GM12878 (cell line): ENCODE measurements around the gene NPR2. TPM values are rescaled to one million over a fixed set of nuclear protein-coding genes. Genes with fewer than 3 reads are reported as not detected.
A peak's percentile ranks its signal among the peaks of the same experiment; 100 is the strongest.

Source experiments
- CREB1 ChIP-seq: IDR thresholded peaks from 2 replicates; pipeline ENCODE4 v1.6.1; 2012; ENCODE audit warnings: low read depth, mild to moderate bottlenecking, inconsistent platforms
- CTCF ChIP-seq, 3 experiments: IDR thresholded peaks in 2 of 3; conservative IDR thresholded peaks in 1 of 3; 2 replicates each; pipeline ENCODE4 v1.5.1; 2011; ENCODE audit warnings: low read depth in 3 of 3, low read length in 3 of 3, mild to moderate bottlenecking in 3 of 3, control low read depth in 2 of 3, moderate library complexity in 2 of 3, inconsistent platforms in 1 of 3, mixed read lengths in 1 of 3; ENCODE audit not compliant: control insufficient read depth in 2 of 3, insufficient read depth in 1 of 3; ENCODE audit errors: extremely low read depth in 1 of 3
- HDAC2 ChIP-seq: fragments of 200-600 bp; sonication (generic); IDR thresholded peaks from 2 replicates; pipeline ENCODE4 v1.6.1; 2017
- MYB ChIP-seq: fragments of 150-350 bp; IDR thresholded peaks from 2 replicates; pipeline ENCODE4 v1.6.1; 2014; ENCODE audit warnings: mild to moderate bottlenecking, low read depth, low read length, borderline replicate concordance
- MYC ChIP-seq: IDR thresholded peaks from 2 replicates; pipeline ENCODE4 v1.6.1; 2011; ENCODE audit warnings: mild to moderate bottlenecking, low read length, moderate library complexity, inconsistent platforms; ENCODE audit not compliant: insufficient read depth, insufficient replicate concordance, insufficient read length, severe bottlenecking
- NR2C2 ChIP-seq: IDR thresholded peaks from 2 replicates; pipeline ENCODE4 v1.6.1; 2011; ENCODE audit warnings: borderline replicate concordance, low read depth; ENCODE audit not compliant: control insufficient read depth, insufficient read length
- POLR2AphosphoS2 ChIP-seq: IDR thresholded peaks from 2 replicates; pipeline ENCODE4 v1.6.1; 2011; ENCODE audit warnings: low read depth, mild to moderate bottlenecking, low read length, improper control_type of control experiment, moderate library complexity
- TCF12 ChIP-seq: IDR thresholded peaks from 2 replicates; pipeline ENCODE4 v1.6.1; 2011; ENCODE audit warnings: low read depth, mild to moderate bottlenecking, low read length
- WRNIP1 ChIP-seq: IDR thresholded peaks from 2 replicates; pipeline ENCODE4 v1.6.1; 2011; ENCODE audit warnings: low read depth, low read length, improper control_type of control experiment, borderline replicate concordance
- ZNF217 ChIP-seq: fragments of 450-650 bp; IDR thresholded peaks from 2 replicates; pipeline ENCODE4 v1.6.1; 2017; ENCODE audit warnings: antibody characterized with exemption, mild to moderate bottlenecking
- ZNF274 ChIP-seq: IDR thresholded peaks from one replicate; pipeline ENCODE4 v1.8.0; 2011; ENCODE audit not compliant: insufficient read length, insufficient read depth
- polyA plus RNA-seq, 11 experiments: library from polyadenylated mRNA; depleted of rRNA in 4 of 11; unstranded in 6 of 11; stranded (reverse) in 5 of 11; fragments of >200 nt; fragmentation: Nextera tagmentation in 4 of 11; fragmentation: Illumina TruSeq in 1 of 11; extraction: Ambion mirVana in 4 of 11; extraction: Trizol in 1 of 11; gene quantifications; 1 replicate in 1 of 11; 2 replicates in 10 of 11; pipeline versions ENCODE4 v1.2.1 to v1.2.3, GENCODE V29; 2011 to 2016; ENCODE audit warnings: inconsistent platforms in 2 of 11, missing spikeins in 2 of 11, low read depth in 1 of 11
- total RNA-seq, 4 experiments: library from RNA; depleted of rRNA in 3 of 4; stranded (reverse); fragments of >200 nt in 3 of 4; fragmentation: Illumina TruSeq in 1 of 4; extraction: Trizol in 1 of 4; gene quantifications; 2 replicates each; pipeline versions ENCODE4 v1.2.1 to v1.2.3, GENCODE V29; 2013 to 2021
- TF ChIP-seq, protein P1 (sequence below): fragments of 450-650 bp; IDR thresholded peaks from 2 replicates; pipeline ENCODE4 v1.6.1; 2018; ENCODE audit warnings: mild to moderate bottlenecking, low read depth, moderate library complexity; ENCODE audit not compliant: partially characterized antibody

NPR2 gene
- total and polyA plus RNA-seq, 10 of the 15 experiments (the other 5 are each of a cell fraction or from before 2014, with no cell fraction given) = 2.0 to 20.9 (median 6.8) TPM

DNA sequence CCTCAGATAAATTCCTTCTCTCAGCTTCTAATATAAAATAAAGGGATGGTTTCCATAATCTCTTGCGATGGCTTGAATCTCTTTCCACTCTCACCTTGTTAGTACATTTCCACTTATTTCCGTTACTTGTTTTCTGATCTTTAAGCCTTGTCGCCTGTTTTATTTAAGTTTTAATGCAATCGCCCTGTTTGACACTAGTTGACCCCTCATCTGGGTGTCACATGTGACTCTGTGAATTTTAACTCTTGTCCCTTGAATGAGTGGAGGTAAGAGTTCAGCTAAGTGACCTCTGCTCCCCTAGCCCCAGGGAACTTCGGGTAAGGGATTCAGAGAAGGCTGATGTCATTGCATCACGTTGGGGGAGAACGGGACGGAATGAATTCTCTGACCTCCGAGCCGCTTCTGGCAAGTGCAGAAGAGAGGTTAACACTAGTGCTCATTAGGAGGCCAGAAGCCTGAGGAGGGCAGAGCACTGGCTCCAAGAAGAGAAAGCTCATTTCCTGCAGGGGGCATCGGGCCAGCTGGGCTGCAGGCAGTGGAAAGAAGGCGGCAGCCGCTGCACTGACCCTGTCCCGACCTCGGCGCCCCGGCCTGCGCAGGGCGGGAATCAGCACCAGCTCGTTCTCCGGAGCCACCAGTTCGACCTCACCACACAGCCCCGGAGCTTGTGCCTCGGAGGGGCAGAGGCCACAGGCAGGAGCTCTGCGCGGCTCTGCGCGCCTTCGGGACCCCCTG lies 22.9 kb downstream of the NPR2 start (continued):
- TF ChIP-seq CTCF (IDR thresholded peaks at IDR 0.05 in 2 of 3, conservative IDR thresholded peaks at IDR 0.05 in 1 of 3; ENCODE audit: control insufficient read depth in 2 of 3, extremely low read depth in 1 of 3, insufficient read depth in 1 of 3, low read depth in 3 of 3, low read length in 3 of 3) = peak; percentile 26 to 36 (median 35); a peak in 5 of 6 replicates
- 0 out of 2 replicates have a peak, but pooled peaks have one; percentile 44 for TF ChIP-seq HDAC2
- TF ChIP-seq ZNF274 = no peak
- no peak for TF ChIP-seq MYC
- TF ChIP-seq NR2C2 = no peak
- peak; percentile 70 for TF ChIP-seq TCF12
- no peak for TF ChIP-seq MYB
- peak; percentile 15 for TF ChIP-seq CREB1
- TF ChIP-seq POLR2AphosphoS2 = no peak
- no peak for TF ChIP-seq WRNIP1
- peak; percentile 43; the same call in 1 of the 2 replicates for TF ChIP-seq ZNF217
- TF ChIP-seq, protein P1, sequence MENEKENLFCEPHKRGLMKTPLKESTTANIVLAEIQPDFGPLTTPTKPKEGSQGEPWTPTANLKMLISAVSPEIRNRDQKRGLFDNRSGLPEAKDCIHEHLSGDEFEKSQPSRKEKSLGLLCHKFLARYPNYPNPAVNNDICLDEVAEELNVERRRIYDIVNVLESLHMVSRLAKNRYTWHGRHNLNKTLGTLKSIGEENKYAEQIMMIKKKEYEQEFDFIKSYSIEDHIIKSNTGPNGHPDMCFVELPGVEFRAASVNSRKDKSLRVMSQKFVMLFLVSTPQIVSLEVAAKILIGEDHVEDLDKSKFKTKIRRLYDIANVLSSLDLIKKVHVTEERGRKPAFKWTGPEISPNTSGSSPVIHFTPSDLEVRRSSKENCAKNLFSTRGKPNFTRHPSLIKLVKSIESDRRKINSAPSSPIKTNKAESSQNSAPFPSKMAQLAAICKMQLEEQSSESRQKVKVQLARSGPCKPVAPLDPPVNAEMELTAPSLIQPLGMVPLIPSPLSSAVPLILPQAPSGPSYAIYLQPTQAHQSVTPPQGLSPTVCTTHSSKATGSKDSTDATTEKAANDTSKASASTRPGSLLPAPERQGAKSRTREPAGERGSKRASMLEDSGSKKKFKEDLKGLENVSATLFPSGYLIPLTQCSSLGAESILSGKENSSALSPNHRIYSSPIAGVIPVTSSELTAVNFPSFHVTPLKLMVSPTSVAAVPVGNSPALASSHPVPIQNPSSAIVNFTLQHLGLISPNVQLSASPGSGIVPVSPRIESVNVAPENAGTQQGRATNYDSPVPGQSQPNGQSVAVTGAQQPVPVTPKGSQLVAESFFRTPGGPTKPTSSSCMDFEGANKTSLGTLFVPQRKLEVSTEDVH = no peak
- TF ChIP-seq, all 136 proteins: peak for 18
